GM20431 (cell line): ENCODE results near the gene ALDOA.
"Not testable (repeated sequence)": the region's sequence is repeated elsewhere in the genome, so short reads cannot be mapped to it uniquely, and the experiment has no call there.

Experiments
- in situ Hi-C: fragments of 300-500 bp; cut with MseI, MboI; formaldehyde crosslinking; loops from one replicate; pipeline ENCODE4 v1.15.0; 2020; ENCODE audit warnings: low sequenced_read_pairs; ENCODE audit not compliant: unreplicated experiment

ALDOA gene

DNA sequence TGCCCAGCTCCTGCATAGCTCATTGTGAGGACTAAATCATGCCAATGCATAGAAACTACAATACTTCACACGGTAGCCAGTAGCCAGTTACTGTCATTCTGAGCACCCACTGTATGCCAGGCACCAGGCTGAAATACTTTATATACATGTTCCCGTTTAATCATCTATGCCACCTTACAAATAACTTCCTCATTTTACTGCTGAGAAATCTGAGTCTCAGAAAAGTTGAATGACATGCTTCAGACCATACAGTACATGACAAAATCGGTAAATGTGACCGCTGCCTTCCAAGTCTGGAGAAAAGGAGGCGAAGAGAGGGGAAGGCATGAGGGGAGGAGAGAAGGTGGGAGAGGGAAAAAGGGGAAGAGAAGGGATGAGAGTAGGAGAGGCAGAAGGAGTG lies 25.3 kb upstream of the ALDOA start:
- in situ Hi-C loops = no loop called here

- in situ Hi-C loops = not testable (repeated sequence)
These were observed 24.9 kb upstream of the ALDOA start for GRCh38 chr16:30040690-30041089.

DNA sequence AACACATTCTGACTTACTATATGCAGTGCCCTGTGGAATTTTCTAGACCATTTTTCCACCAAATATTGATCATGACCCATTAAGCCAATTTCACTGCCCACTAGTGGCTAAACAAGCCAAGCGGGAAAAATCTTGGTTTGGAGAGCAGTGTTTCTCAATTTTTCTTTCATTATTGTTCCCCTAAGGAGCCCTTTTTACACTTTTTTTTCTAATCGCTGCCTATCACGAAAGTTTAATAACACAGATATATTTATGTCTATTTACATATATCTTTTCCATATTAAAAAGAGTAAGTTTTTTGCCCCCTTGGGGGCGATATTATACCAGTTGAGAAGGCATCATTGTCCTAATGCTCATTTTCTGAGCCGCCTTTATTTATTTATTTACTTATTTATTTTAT lies 23.7 kb upstream of the ALDOA start:
- in situ Hi-C loops = no loop called here

DNA sequence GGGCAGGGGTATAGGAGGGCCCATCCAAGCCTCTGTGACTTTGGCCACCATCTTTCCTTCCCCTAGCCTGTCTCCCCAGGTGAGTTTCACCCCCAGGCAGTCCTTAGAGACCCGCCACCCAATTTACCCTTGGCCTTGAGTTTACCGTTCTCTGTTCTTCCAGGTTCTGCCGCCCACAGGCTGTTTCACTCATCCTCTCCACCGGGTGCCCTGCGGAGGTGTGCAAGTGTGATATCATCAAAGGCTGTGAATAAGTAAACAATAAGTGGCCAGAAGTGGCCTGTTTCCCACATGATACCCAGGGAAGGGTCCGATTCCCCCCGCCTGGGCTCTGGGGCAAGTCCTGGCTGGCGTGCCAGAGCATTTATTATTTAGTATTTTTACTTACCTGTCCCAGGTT lies 19.4 kb upstream of the ALDOA start:
- in situ Hi-C loops = no loop called here

DNA sequence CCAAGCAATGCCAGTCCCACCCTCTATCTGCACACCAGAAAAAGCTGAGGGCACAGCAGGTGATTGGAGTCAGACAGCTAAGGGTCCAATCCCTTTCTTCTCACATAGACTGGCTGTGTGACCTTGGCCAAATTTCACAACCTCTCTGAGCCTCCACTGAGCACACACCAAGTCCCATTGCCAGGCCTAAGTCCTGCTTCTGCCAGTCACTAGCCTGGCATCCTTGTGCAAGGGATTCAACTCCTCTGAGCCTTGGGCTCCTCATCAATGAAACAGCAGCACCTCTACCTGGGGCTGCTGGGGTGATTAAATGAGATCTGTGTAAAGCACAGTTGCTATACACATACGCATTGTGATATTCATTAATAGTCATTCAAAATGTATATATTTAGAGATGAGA lies 19.0 kb upstream of the ALDOA start:
- in situ Hi-C loops = no loop called here

DNA sequence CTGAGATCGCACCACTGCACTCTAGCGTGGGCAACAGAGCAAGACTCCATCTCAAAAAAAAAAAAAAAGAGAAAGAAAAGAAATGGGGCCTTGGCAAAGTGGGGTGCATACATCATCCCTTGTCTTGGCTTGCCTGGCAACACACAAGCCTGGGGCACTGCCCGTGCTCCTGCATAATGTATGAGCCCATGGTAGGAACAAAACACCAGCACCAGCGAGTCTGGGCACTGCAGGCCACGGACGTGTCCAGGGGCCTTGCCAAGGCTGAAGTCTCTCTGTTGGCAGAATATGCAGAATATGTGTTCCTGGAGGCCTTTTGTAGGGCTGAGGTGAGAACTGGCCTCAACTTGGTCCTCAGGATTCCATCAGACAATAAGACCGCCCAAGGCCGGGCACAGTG lies 15.7 kb upstream of the ALDOA start:
- in situ Hi-C loops = no loop called here

DNA sequence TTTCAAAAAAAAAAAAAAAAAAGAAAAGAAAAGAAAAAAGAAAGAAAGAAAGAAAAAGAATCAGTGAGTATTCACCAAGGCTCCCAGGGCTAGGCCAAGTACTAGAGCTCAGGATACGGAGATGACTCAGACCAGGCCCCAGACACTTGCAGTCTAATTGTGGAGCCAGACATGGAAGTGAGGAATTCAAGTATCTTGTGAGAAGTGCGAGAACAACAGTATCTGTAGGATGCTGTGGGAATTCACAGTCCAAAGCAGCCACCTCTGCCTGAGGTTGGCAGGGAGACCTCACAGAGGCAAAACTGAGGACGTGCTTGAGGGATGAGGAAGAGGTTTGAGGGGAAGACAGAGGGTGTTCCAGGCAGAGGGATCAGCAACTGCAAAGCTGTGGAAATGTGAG lies 14.0 kb upstream of the ALDOA start:
- in situ Hi-C loops = no loop called here

GRCh38 chr16:30052671-30053372 lies 12.7 kb upstream of the ALDOA start:
- in situ Hi-C loops = no loop called here

- in situ Hi-C loops = no loop called here
These were observed 12.1 kb upstream of the ALDOA start for GRCh38 chr16:30053376-30054015.

- in situ Hi-C loops = no loop called here
These were observed 11.1 kb upstream of the ALDOA start for GRCh38 chr16:30054451-30054850.

DNA sequence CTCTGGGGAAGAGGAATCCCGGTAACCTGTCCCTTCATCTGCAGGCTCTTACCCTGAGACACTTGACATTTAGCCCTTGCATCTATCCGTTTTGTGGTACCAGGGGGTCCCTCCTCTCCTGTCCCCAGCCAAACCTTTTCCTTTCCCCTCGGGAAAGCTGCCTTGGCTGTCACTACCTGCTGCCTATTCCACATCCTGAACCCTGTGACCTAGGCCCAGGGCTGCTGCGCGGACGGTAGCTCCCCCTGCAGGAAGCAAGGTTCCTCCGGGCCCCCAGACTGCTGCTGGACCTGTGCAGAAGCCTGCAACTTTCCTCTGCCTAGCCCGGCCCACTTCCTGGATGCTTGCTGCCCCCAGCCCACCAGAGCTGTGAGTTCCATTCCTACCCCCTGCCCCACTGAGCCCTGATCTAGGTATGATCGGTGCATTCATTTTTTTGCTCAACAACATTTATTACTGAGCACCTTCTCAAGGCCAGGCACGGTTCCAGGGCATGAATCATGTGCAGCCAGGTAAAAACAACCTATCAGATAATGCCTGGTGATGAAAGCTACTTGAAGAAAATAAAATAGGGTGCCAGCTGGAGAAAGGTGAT lies 10.5 kb upstream of the ALDOA start:
- in situ Hi-C loops = no loop called here

GRCh38 chr16:30060346-30060745 lies 5.2 kb upstream of the ALDOA start:
- in situ Hi-C loops = no loop called here

- in situ Hi-C loops = no loop called here
These were observed 4.6 kb upstream of the ALDOA start for GRCh38 chr16:30060836-30061554.

GRCh38 chr16:30063278-30063892 lies 2.2 kb upstream of the ALDOA start:
- in situ Hi-C loops = no loop called here

GRCh38 chr16:30063893-30064728 lies 1.4 kb upstream of the ALDOA start:
- in situ Hi-C loops = no loop called here

DNA sequence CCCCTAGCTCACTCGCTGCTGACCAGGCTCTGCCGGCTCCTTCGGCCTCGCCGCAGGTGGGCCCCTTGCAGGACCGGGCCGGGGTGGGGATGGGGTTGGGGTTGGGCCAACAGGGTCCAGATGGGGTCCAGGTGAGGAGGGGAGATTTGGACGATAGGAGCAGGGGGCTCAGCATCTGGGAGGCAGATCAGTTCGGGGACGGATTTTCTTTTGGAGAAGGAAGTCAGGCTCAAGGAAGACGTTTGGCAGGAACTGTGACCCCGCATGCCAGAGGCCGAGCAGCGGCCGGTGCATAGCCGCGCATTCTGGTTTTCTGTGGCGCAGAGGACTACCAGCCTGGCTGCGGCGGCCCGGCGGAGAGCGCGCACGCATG lies 845 bp upstream of the ALDOA start:
- in situ Hi-C loops = no loop called here

- in situ Hi-C loops = no loop called here
These were observed 592 bp downstream of the ALDOA start for GRCh38 chr16:30065943-30066760.

DNA sequence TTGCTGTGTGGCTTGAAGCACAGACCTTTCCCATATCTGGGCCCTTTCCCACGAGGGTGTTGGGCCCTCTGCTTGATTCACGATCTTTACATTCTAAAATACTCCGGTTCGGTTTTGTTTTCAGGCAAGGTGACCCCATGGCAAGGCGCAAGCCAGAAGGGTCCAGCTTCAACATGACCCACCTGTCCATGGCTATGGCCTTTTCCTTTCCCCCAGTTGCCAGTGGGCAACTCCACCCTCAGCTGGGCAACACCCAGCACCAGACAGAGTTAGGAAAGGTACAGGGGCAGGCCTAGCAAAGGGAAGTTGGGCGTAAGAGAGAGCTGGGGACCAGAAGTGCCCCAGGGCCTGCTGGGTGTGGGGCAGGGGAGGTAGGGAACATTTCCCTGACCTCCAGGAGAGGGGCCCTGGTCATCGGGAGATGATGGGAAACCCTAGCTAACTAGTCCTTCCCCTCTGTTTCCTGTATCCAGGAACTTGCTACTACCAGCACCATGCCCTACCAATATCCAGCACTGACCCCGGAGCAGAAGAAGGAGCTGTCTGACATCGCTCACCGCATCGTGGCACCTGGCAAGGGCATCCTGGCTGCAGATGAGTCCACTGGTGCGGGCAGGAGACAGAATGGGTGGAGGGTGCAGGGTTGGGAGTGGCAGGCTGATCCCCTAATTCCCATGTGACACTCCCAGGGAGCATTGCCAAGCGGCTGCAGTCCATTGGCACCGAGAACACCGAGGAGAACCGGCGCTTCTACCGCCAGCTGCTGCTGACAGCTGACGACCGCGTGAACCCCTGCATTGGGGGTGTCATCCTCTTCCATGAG lies 1.4 kb downstream of the ALDOA start:
- in situ Hi-C loops = no loop called here
